Activated B cell treated with CpG ODN at 0.5 μM for 24 hours (primary cell): Measurements from ENCODE around the gene BLM. TPM values are rescaled to one million over a fixed set of nuclear protein-coding genes. Genes with fewer than 3 reads are reported as not detected.

ENCODE experiments used
- ATAC-seq: fragments of 200-7000 bp; cut with Tn5 transposase; one replicate; pipeline ENCODE4 v1.10.0; 2021; ENCODE audit warnings: low read depth, mild to moderate bottlenecking, moderate library complexity
- CTCF ChIA-PET: fragments of 350-600 bp; sonication (Branson Sonifier 250); formaldehyde crosslinking; loops from one replicate; lab custom pipeline; 2021; ENCODE audit warnings: antibody characterized with exemption; lab: Charles Lee
- POLR2A ChIA-PET: fragments of 350-600 bp; sonication (Branson Sonifier 250); formaldehyde crosslinking; loops from one replicate; lab custom pipeline; 2021; ENCODE audit warnings: antibody characterized with exemption; lab: Charles Lee
- DNase-seq: peaks from one replicate; pipeline ENCODE4 v3.0.0; 2022
- H3K27ac Mint-ChIP-seq: one replicate; pipeline ENCODE4 v1.8.0; 2020; ENCODE audit warnings: mixed read lengths
- H3K27me3 Mint-ChIP-seq: one replicate; pipeline ENCODE4 v1.8.0; 2021; ENCODE audit warnings: mixed read lengths
- H3K36me3 Mint-ChIP-seq: one replicate; pipeline ENCODE4 v1.8.0; 2021; ENCODE audit warnings: low read depth, mixed read lengths
- H3K4me1 Mint-ChIP-seq: one replicate; pipeline ENCODE4 v1.8.0; 2021; ENCODE audit warnings: mixed read lengths
- H3K4me3 Mint-ChIP-seq: one replicate; pipeline ENCODE4 v1.8.0; 2020; ENCODE audit warnings: mild to moderate bottlenecking, mixed read lengths
- H3K9me3 Mint-ChIP-seq: one replicate; pipeline ENCODE4 v1.8.0; 2020; ENCODE audit warnings: mixed read lengths
- intact Hi-C: fragments of 100-400 bp; cut with micrococcal nuclease; formaldehyde crosslinking; loops from one replicate; pipeline ENCODE4 v1.15.1; 2024
- total RNA-seq: library from RNA; stranded (reverse); gene quantifications from 2 replicates; pipeline ENCODE4 v1.2.3, GENCODE V29; 2022
- TF ChIP-seq, protein P1 (sequence below): fragments of 200-600 bp; IDR thresholded peaks from one replicate; pipeline ENCODE4 v1.8.0; 2022; ENCODE audit warnings: antibody characterized with exemption, mild to moderate bottlenecking

BLM gene
- total RNA-seq, 1 donor from 2014 or later, result 23.4 TPM

DNA sequence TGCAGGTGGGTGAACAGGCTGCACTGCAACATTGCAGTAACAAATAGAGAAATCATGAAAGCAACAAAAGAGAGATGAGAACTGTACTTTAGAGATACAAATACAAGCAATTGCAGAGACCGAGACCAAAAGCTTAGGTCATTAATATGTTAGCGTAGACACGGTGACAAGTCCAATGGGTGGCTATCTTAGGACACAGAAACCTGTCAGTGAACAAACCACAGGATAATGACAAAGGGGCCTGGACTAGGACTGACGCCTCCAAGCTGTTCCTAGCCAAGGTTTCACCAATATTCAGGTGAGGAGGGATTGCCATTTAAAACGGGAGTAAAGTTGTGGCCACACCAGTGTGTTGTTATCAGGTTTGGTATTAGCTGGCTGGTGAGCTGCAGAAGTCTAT lies 41.7 kb upstream of the BLM start:
- no peak overlapping the region for H3K27ac Mint-ChIP-seq
- CTCF ChIA-PET, result no interaction called here

DNA sequence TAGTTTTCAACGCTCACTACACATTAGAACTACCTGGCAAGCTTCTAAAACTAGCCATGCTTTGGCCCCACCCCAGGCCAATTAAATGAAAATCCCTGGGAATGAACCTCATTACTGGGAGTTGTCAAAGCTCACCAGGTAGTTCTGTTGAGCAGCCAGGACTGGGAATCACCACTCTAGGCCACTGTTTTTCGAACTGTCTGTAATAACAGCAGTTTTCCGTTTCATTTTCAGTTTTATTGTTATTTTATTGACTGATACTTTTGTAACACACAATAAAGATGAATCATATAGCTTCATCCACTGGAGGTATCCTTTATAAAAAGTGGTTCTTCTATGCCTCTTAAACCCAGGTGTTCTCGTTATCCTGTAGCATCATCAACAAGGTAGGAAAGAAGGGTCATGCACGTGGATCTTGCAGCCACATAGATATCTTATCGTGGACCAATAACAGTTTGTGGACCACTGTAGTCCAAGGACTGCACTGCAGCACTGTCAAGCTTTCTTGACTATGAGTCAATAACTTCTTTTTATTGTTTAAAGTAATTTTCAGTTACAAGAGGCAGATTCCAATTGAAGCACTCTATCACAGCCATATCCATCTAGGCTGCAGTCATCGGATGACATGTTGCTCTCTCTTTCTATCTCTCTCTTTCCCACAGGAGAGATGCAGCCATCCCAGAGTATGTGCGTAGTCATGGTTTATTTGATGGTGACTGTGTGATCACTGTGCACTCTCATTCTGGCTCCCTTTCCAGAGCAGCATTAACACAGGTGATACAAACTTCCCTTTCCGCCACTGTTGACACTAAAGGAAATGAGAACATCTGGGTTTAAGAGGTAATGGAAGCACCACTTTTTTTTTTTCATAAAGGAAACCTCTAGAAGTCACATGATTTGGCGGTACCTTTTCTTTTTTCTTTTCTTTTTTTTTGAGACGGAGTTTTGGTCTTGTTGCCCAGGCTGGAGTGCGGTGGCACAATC lies 39.0 kb upstream of the BLM start:
- no peak for DNase-seq
- Mint-ChIP-seq H3K4me3 (no peak overlapping the region), H3K4me1 (peaks cover 12% of the 10 kb centered on the region)

More for the DNA sequence above, 41.7 kb upstream of the BLM start:
- DNase-seq (no peak), ATAC-seq (no peak)
- no peaks in the 10 kb centered on the region for H3K36me3 Mint-ChIP-seq
- H3K9me3 Mint-ChIP-seq, result no peaks in the 10 kb centered on the region
- TF ChIP-seq, protein P1, sequence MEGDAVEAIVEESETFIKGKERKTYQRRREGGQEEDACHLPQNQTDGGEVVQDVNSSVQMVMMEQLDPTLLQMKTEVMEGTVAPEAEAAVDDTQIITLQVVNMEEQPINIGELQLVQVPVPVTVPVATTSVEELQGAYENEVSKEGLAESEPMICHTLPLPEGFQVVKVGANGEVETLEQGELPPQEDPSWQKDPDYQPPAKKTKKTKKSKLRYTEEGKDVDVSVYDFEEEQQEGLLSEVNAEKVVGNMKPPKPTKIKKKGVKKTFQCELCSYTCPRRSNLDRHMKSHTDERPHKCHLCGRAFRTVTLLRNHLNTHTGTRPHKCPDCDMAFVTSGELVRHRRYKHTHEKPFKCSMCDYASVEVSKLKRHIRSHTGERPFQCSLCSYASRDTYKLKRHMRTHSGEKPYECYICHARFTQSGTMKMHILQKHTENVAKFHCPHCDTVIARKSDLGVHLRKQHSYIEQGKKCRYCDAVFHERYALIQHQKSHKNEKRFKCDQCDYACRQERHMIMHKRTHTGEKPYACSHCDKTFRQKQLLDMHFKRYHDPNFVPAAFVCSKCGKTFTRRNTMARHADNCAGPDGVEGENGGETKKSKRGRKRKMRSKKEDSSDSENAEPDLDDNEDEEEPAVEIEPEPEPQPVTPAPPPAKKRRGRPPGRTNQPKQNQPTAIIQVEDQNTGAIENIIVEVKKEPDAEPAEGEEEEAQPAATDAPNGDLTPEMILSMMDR, result no peak
- peaks cover 4% of the 10 kb centered on the region for H3K27me3 Mint-ChIP-seq
- POLR2A ChIA-PET, result interaction anchor here (0.6 kb wide), 2 partner anchors 210 to 433 kb away, joined by 3 to 7 read pairs; no protein-coding TSS in a partner anchor
- peaks cover 12% of the 10 kb centered on the region for H3K4me1 Mint-ChIP-seq
- intact Hi-C loops, result no loop called here
- no peak overlapping the region for H3K4me3 Mint-ChIP-seq

DNA sequence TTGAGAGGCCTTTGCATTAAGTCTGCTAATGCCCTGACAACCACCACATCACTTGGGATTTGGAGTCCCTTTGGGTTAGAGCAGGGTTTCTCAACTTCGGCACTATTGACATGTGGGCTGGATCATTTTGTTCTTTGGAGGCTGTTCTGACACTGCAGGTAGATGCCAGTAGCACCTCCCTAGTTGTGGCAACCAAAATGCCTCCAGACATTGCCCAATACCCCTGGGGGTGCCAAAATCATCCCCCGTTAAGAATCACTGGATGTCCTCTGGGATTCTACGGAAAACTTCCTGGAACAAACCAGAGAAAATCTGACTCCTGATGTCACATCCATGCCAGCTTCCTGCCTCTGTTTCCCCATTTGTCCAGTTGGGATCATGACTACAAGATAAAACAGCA lies 37.2 kb upstream of the BLM start:
- no peak for ATAC-seq
- intact Hi-C loops, result no loop called here
- no peak overlapping the region for H3K4me3 Mint-ChIP-seq
- H3K27me3 Mint-ChIP-seq, result peaks cover 6% of the 10 kb centered on the region
- CTCF ChIA-PET, result no interaction called here
- H3K4me1 Mint-ChIP-seq, result peaks cover 17% of the 10 kb centered on the region
- POLR2A ChIA-PET, result no interaction called here
- TF ChIP-seq, protein P1, result no peak
- no peak overlapping the region for H3K27ac Mint-ChIP-seq
- no peak for DNase-seq
- H3K36me3 Mint-ChIP-seq, result no peaks in the 10 kb centered on the region
- H3K9me3 Mint-ChIP-seq, result no peaks in the 10 kb centered on the region

More for the DNA sequence above, 39.0 kb upstream of the BLM start:
- intact Hi-C loops, result no loop called here
- TF ChIP-seq, protein P1, result no peak
- ChIA-PET POLR2A (interaction anchor here (0.6 to 0.9 kb wide), 2 partner anchors 8 to 11 kb away, joined by 3 to 11 read pairs; no protein-coding TSS in a partner anchor), CTCF (interaction anchor here (1.2 kb wide), 1 partner anchor 30 kb away, joined by 4 read pairs; no protein-coding TSS in a partner anchor)
- Mint-ChIP-seq H3K36me3 (no peaks in the 10 kb centered on the region), H3K27ac (no peak overlapping the region), H3K9me3 (no peaks in the 10 kb centered on the region), H3K27me3 (peaks cover 6% of the 10 kb centered on the region)
- no peak for ATAC-seq

DNA sequence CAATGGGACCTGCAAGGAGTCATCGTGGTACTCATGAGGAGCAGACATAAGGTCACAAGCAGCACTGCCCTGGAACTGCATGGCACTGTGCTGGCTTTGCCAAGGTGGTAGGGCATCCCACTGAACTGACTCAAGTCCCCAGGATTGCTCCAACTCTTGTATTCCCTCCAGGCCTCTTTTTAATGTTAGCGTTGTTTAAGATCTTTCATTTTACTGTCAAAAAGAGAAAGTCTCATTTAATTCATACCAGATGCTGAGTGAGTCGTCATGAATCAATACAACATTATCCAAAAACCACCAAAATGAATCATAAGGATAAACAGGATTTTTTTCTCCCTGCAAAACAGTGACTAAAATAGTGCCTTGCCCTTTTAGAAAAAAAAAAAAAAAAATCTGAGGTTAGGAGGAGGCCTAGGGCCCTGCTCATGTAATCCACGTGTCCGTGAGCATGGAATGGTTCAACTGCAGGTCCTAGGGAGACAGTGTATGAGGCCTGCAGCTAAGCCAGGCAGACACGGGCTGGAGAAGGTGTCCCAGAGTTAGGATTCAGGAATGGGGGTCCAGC lies 36.7 kb upstream of the BLM start:
- H3K4me3 Mint-ChIP-seq, result no peak overlapping the region
- TF ChIP-seq, protein P1, result no peak
- H3K4me1 Mint-ChIP-seq, result peaks cover 20% of the 10 kb centered on the region
- ATAC-seq, result no peak
- no peak overlapping the region for H3K27ac Mint-ChIP-seq
- no peak for DNase-seq
- no peaks in the 10 kb centered on the region for H3K9me3 Mint-ChIP-seq
- intact Hi-C loops, result no loop called here
- peaks cover 6% of the 10 kb centered on the region for H3K27me3 Mint-ChIP-seq
- ChIA-PET POLR2A (no interaction called here), CTCF (no interaction called here)
- H3K36me3 Mint-ChIP-seq, result no peaks in the 10 kb centered on the region

DNA sequence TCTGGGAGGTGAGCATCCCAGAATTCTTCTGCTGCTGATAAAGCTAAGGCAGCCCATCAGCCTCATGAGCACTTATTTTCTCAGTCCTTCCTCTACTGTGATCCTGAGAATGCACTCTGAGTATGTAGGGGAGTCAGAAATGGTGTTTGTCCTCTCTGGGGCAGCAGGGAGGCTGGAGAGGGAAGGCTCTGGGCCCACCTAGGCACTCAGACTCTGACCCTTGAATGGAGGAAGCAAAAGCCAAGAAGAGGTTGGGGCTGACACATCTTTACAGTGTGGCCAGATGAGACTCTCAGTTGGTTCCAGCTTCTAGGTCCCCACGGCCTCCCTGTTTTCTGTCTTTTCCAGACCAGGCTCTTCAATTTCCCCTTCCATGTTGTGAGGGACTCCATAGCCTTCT lies 36.1 kb upstream of the BLM start:
- CTCF ChIA-PET, result no interaction called here
- no peaks in the 10 kb centered on the region for H3K36me3 Mint-ChIP-seq
- H3K4me3 Mint-ChIP-seq, result no peak overlapping the region
- POLR2A ChIA-PET, result no interaction called here
- H3K27ac Mint-ChIP-seq, result no peak overlapping the region
- no peak for ATAC-seq
- intact Hi-C loops, result no loop called here
- H3K27me3 Mint-ChIP-seq, result peaks cover 6% of the 10 kb centered on the region
- DNase-seq, result no peak
- TF ChIP-seq, protein P1, result no peak
- H3K4me1 Mint-ChIP-seq, result peaks cover 26% of the 10 kb centered on the region
- H3K9me3 Mint-ChIP-seq, result no peaks in the 10 kb centered on the region
